Muscle of back (tissue), 11 donors: ENCODE measurements around the gene DYRK3. TPM values are rescaled to one million over a fixed set of nuclear protein-coding genes. Genes with fewer than 3 reads are reported as not detected.

ENCODE experiments used
- DNase-seq, 3 donors: peaks; one replicate each; pipeline versions ENCODE4 v3.0.0 to v3.0.0-alpha.2; 2013
- polyA plus RNA-seq, 10 donors: library from polyadenylated mRNA; unstranded; fragments of 120-200 nt; gene quantifications; one replicate each; pipeline ENCODE4 v1.2.1, GENCODE V29; 2013; ENCODE audit not compliant: insufficient read length in 10 of 10

DYRK3 gene
- polyA plus RNA-seq, 10 donors: 2.8 to 6.2 (median 4.3) TPM

DNA sequence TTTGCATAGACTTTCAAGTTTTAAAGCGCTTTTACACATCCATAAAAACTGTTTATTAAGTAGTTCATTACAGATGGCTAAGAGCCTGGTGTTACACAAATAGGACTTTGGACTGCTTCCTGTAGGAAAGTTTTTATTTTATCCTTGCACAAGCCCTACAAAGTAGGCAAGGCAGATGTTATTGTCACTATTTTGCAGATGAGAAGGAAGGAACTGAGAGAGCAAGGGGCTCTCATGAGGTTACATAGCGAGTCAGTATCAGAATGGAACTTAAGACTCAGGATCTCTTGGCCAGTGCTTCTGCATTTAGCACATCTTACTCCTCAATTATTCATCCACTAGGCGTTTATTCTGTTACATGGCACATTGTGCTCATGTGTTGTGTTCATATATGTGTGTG lies 46.8 kb downstream of the DYRK3 start:
- DNase-seq: no peak

GRCh38 chr1:206683313-206683712 lies 48.0 kb downstream of the DYRK3 start:
- no peak for DNase-seq

DNA sequence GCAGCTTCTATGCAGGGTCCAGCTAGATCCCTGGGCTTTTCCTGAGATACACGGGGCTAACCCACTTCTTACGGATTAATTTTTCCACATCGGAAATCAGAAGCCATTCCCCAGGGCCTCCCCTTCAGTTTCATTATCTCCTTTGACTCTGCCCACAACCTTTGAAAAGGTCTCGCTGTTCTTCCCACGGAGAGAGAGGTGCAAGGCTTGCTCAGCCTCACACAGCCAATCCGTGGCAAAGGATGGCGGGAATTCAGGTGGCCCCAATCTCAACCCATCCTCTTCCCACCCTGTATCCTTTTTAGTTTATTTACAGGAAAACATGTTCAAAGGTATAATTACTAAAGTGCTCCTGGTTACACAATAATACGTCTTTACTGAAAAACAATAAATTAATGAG lies 48.7 kb downstream of the DYRK3 start:
- no peak for DNase-seq

DNA sequence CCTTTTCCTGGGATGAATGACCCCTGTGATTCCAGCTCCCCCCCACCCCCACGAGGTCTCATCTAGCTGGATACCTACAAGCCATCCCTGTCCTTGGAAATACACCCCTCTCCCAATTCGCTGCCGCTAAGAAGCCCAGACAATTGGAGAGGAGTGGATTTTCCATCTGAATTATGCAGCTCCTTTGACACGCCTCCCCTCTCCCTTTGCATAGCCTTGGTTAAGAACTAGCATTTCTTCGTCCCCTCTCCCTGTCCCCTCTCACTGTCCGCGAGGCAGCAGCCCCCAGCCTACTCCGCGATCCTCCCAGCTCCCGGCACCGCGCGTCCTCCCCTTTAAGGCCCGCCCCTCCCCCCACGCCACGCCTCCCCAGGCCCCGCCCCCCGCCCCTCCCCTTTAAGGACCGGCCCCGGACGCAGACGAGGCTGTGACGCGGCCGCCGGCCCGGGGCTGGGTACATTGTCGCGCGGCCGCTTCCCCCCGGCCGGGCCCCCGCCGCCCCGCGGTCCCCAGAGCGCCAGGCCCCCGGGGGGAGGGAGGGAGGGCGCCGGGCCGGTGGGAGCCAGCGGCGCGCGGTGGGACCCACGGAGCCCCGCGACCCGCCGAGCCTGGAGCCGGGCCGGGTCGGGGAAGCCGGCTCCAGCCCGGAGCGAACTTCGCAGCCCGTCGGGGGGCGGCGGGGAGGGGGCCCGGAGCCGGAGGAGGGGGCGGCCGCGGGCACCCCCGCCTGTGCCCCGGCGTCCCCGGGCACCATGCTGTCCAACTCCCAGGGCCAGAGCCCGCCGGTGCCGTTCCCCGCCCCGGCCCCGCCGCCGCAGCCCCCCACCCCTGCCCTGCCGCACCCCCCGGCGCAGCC lies 49.4 kb downstream of the DYRK3 start, which contains the start of gene MAPKAPK2:
MAPKAPK2 (plus strand) TSS at position 428 of the 856 bp plus-strand sequence; CDS start at position 753, 325 bp downstream.
- peak; percentile 63 to 83 (median 75) for DNase-seq

GRCh38 chr1:206685334-206685768 lies 50.0 kb downstream of the DYRK3 start:
- DNase-seq: peak in 2 of 3 donors; percentile 40 to 71

- peak; percentile 65 to 83 (median 66) for DNase-seq
Observed at GRCh38 chr1:206685769-206686477, 50.6 kb downstream of the DYRK3 start.

DNA sequence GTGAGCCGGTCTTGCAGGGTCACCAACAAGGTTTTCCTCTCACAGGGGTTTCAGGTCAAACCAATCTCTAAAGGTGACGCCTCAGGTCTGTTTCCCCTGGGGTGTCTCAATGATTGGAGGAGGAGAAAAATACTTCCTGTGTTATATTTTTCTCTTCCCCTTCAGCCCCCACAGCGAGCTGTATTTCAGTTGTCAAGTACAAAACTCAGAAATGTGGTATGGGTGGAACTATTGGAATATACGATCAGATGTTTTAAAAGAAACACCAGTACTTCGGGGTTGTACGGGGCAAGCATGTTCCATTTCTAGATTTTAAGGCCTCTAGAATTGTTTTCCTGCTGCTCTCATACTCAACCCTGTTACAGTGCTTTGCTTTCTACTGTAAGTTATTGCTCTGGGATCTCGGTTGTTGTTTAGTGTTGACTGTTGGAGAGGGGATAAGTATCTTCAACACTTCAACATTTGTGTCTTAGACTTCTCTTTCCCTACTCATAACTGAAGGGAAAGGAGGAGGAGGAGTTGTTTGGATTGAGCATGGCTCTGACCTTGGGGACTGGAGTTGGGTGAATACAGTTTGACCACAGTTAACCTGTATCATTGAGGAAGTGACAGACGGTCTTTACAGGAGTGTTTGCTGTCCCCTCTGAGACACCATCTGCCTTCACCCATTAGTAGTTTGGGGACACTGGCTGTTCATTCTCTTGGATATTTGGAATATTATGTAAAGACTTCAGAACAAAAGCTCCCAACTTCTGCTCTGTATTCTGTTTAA lies 51.3 kb downstream of the DYRK3 start:
- no peak for DNase-seq

DNA sequence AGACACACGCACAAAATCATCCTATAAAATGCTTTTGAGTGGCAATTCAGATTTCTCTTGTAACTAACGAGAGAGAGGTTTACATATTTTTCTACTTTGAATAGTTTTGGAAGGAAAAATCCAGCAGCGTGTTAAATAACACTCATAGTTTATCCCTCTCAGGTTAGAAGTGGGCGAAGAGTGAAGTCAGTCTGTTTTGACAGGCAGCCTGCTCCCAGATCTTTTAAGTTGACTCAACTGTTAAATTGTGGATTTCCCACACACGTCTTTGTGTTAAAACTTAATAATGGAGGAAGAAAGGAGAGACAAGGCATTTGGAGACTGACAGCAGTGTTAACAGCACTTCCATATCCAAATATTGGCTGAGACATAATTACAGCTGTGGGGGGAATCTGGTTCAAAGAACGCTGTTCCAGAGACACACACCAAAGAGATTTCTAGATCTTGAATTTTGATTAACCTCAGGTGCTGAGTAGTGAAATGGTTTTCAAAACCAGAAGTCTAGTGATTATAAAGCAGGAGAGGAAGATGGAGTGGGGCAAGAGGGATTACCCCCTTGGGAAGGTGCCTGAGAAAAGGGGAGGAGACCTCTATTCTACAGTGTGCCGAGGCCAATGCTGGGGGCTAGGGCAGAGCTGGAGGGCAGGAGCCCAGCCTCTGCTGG lies 52.0 kb downstream of the DYRK3 start:
- DNase-seq: no peak

DNA sequence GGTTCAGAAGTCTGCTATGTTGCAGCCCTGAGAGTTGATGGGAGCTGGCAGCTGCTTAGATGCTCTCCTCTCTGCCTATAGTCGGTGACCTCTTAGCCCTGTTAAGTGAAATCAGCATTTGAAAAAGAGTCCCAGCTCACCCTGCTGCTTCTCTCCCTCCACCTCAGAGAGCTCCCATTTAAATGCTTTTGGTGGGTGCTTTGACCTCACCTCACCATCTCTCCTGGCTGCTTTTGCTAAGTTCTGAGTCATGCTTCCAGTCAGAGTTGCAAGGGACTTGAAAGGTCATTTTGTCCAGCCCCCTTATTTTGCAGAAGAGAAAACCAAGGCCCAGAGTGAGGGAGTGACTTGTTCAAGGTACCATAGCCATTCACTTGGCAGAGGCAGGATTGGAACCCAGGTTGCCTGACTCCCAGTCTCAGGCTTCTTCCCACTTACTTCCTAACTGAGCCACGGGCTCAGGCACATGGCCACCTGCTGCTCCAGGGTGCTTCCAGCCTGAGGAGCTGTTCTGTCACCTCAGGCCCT lies 52.6 kb downstream of the DYRK3 start:
- DNase-seq: no peak

GRCh38 chr1:206690516-206690915 lies 55.2 kb downstream of the DYRK3 start:
- DNase-seq: no peak

DNA sequence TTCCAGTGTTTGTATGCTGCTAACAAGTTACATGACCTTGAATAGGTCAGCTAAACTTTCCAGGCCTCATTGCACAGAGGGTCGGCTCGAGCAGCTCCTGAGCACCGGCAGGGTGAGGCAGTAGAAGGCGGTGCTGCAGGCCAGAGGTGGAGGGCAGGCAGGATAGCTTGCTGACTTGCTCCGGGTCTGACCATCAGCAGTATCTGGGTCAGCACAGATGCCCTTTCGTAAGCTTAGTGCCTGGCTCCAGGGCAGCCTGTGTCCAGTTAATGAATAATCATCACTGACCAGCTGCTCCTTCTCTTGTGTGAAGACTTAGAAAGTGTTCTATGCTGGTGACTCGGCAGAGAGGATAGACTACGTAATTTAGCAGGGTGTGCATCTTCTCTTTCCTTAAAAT lies 56.3 kb downstream of the DYRK3 start:
- DNase-seq: no peak

- peak; percentile 69 to 80 (median 75) for DNase-seq
Observed at GRCh38 chr1:206693029-206693428, 57.7 kb downstream of the DYRK3 start.

GRCh38 chr1:206693592-206693991 lies 58.3 kb downstream of the DYRK3 start:
- no peak for DNase-seq

DNA sequence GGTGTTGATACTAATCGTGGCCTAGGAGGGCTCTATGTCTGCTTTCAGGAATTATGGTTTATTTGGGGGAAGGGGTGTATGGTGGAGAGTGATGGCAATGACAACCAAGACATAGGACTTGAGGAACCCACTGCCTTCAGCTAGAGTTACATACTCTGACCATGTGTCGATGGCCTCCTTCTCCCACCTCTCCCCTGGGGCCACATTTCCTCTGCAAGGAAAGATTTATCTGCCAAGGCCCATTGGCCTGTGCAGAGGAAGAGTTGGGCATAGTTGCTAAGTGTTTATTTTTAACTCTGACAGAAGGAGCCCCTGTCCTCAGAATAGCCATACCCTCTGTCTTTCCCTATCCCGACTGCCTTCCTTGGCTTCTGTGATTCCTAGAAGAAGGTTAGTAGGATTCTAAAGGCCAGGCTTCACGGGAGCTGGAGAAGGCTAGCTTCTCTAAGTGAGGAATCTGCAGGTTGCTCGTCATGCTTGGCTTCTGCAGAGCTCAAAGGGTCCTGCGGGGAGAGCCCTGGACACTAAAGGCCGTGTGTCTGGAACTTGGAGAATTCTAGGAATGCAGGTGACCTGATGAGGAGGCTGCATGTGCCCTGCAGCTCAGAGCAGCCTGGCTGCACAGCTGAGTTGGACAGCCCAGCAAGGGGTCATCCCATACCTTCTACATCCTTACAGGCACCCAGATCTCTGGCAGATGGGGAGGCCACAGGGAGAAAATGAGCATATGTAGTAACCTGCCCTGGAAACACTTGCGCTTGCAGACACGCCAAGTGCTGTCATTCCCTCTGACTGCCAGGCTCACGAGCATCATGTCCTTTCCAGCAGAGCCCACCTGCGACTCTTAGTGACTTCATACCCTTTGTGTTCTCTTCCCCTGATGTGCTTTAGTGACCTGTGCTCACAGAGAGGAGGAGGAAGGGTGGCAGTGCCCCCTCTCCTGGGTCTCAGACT lies 59.1 kb downstream of the DYRK3 start:
- no peak for DNase-seq

- no peak for DNase-seq
Observed at GRCh38 chr1:206695733-206696132, 60.4 kb downstream of the DYRK3 start.

- DNase-seq: no peak
Observed at GRCh38 chr1:206696812-206697585, 61.7 kb downstream of the DYRK3 start.

- DNase-seq: no peak
Observed at GRCh38 chr1:206698011-206698410, 62.7 kb downstream of the DYRK3 start.
